Fibroblast of villous mesenchyme (primary cell): ENCODE data around the gene DLK1. TPM values are rescaled to one million over a fixed set of nuclear protein-coding genes. Genes with fewer than 3 reads are reported as not detected.

Experiments used
- DNase-seq: peaks from one replicate; pipeline ENCODE4 v3.0.0-alpha.2; 2010; ENCODE audit warnings: low read depth
- H3K4me3 ChIP-seq: 2 replicates; pipeline ENCODE4 v1.5.1; 2011; ENCODE audit warnings: low read depth, mild to moderate bottlenecking, low read length
- total RNA-seq: library from RNA; depleted of rRNA; stranded (reverse); fragments of >200 nt; gene quantifications from 2 replicates; pipeline ENCODE4 v1.2.3, GENCODE V29; 2012
- TF ChIP-seq, protein P1 (sequence below): IDR thresholded peaks from 2 replicates; pipeline ENCODE4 v1.5.1; 2012; ENCODE audit warnings: low read depth, mild to moderate bottlenecking, low read length; ENCODE audit not compliant: insufficient read depth

The DLK1 gene
- total RNA-seq, 1 donor = not detected

DNA sequence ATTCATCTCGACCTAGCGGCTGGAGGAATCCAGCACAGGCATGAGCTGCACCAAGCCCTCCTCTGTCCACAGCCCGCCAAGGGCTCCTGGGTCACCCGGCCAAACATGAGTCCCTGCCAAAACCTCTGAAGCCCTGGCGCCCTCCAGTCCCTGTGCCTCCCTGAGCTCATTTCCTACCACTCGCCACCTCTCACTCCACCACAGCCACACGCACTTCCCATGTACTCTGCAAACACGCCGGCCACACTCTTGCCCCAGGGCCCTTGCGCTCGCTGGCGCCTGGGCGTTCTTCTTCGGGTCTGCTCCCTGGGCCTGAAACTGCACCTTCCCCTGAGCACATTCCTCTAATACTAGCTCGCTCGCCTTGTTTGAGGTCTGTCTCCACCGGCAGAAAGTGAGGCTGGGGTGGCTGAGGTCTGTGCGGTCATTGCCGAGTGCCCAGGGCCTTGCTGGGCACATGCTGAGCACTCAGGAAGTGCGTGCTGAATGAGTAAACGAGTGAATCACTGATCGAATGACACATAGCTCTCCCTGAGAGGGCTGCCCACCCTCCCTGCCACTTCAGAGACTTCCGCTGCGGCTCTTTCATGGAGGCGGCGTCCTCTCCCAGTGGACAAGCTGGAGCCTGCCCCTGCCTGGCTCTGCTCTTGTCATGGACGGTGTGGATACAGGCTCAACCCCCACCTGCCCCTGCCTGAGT, 33.7 kb upstream of the DLK1 start:
- DNase-seq = peak; percentile 83
- TF ChIP-seq, protein P1, sequence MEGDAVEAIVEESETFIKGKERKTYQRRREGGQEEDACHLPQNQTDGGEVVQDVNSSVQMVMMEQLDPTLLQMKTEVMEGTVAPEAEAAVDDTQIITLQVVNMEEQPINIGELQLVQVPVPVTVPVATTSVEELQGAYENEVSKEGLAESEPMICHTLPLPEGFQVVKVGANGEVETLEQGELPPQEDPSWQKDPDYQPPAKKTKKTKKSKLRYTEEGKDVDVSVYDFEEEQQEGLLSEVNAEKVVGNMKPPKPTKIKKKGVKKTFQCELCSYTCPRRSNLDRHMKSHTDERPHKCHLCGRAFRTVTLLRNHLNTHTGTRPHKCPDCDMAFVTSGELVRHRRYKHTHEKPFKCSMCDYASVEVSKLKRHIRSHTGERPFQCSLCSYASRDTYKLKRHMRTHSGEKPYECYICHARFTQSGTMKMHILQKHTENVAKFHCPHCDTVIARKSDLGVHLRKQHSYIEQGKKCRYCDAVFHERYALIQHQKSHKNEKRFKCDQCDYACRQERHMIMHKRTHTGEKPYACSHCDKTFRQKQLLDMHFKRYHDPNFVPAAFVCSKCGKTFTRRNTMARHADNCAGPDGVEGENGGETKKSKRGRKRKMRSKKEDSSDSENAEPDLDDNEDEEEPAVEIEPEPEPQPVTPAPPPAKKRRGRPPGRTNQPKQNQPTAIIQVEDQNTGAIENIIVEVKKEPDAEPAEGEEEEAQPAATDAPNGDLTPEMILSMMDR = no peak
- no peak overlapping the region for H3K4me3 ChIP-seq

DNA sequence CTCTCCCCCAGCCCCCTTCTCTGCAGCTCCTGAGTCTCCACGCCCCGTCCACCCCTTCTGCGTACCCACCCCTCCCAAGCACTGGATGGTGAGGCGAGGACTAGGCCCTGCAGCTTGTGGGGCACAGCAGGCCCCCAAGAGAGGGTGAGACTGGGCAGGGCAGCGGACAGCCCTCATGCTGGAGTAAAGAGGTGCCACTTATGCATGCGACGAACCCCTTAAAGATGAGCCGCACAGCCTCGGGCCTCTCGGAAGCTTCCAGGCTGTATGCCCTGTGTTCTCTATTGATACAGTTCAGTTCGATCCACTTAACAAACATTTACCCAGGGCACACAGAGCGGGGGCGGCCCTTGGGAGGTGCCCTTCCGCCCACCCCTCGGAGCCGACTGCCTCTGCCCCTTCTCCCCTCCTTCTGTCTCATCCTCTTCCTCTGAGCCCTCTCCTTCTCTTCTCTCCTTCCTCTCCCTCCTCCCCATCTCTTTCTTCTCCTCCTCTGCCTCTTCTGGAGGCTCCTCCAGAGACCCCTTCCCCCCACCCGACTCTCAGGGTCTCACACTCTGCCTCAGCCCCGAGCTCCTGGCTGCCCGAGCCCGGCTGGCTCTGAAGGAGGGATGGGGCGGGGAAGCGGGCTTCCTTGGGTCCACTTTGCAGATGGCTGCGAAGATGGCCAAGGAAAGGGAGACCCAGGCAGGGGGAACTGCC, 32.7 kb upstream of the DLK1 start:
- TF ChIP-seq, protein P1 = no peak
- H3K4me3 ChIP-seq = no peak overlapping the region
- no peak for DNase-seq

DNA sequence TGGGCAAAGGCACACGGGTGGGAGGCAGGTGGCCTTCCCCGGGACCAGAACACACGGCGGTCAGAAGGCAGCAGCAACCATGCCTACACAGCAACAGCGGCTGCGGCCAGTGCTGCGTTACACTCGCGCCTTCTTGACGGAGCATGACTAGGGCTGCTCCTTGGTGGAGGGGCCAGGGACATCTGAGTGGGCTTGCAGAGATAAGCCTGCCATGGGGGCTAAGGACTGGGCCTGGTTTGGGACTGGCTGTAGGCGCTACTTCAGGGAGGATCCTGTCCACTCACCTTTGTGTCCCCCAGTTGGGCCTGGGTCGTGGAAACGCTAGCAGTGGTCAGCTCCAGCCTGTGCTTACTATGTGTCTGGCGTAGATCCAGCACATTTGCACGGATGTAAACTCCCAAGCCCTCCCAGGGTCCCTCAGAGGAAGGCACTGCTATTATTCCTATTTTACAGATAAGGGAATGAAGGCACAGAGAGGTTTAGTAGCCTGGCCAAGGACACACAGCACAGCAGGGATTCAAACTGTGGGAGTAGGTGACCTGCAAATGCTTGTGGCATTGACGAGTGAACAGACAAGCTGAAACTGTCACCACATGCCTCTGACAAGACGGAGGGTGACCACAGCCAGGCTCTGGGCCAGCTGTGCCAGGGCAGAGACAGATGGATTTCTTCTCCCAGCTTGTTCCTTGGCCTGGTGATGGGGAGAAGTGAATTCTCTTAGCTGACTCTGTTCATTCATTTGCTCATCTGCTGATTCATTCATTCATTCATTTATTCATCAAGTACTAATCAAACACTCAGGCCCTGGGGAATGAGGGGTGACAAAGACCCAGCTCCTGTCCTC, 31.9 kb upstream of the DLK1 start:
- H3K4me3 ChIP-seq = no peak overlapping the region
- TF ChIP-seq, protein P1 = no peak
- no peak for DNase-seq

DNA sequence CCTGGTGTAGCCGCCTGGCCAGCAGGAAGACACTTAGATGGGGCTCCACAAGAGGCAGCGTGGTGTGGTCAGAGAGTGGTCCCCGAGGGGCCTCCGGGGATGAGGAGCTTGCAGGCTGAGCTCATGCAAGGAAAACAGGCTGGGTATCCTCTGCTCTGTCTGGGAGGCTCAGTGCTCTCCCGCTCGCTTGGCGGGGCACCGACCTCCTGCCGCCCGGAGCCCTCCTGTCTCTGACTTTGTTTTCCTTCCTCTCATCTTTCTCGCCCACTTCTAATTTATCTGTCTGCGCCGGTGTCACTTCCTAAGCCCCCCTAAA, 31.3 kb upstream of the DLK1 start:
- no peak overlapping the region for H3K4me3 ChIP-seq
- TF ChIP-seq, protein P1 = no peak
- no peak for DNase-seq

DNA sequence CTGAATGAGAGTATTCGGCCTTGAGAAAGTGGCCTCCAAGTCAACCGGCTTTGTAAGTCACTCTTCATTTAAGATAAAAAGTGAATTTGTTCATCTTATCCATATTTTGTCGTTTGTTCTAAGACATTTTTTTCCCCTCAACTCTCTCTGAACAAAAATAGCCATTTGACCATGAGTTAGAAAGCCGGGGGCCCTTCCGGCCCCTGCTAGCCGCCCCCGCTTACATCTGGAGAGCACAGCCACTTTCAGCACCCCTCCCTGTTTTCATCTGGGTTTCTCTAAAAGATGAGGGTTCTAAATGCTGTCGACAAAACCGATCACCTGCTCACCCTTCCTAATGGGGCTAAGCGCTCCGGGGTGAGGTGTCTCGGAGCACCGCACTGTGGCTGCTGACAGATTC, 30.7 kb upstream of the DLK1 start:
- H3K4me3 ChIP-seq = no peak overlapping the region
- TF ChIP-seq, protein P1 = no peak

DNA sequence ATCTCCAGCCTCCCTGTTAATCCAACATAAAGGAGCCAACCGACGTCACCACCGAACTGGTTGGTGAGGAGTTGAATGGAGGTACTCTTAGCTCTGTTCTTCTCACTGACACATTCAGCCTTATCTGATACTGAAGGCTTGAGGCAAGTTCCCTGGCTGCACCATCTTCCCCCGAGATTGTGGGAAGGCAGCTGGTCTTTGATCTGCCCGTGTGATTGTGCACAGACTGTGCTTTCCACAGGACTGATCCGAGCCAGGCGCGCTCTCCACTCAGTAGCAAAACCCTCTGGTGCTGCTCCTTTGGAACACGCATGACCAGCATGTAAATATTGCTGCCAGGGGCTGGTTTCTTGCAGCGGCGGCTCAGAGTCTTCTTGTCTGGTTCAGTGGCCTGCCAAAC, 30.1 kb upstream of the DLK1 start:
- DNase-seq = peak; percentile 93
- TF ChIP-seq, protein P1 = no peak
- no peak overlapping the region for H3K4me3 ChIP-seq

More for the DNA sequence above, 30.7 kb upstream of the DLK1 start:
- no peak for DNase-seq
